ENCODE data around the gene FAM83G.
"Not testable (repeated sequence)": the region's sequence is repeated elsewhere in the genome, so short reads cannot be mapped to it uniquely, and the experiment has no call there.

Gene FAM83G

DNA sequence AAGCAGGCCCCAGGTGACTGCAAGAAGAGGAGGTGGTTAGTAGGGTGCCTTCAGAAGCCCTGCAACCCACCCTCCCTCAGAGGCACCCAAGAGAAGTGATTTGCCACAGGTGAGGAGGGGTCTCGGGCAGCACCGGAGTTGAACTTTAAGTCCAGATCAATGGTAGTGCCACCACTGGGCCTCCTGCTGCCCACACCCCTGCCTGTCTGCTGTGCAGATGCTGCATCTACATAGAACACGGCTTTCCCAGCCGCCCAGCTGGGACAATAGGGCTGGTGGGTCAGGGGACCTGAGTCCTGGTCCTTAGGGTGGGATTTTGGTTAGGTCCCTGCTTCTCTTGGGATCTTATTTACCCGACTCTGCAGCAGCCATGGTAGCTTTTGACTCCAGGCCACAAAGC, 17.6 kb upstream of the FAM83G start:
- no peak for DNase-seq

GRCh38 chr17:19021622-19022083, 17.1 kb upstream of the FAM83G start:
- no peak for DNase-seq

- not testable (repeated sequence) for DNase-seq
Measured at GRCh38 chr17:19021011-19021621, 16.6 kb upstream of the FAM83G start.

- no peak for DNase-seq
Measured at GRCh38 chr17:19020016-19020415, 15.5 kb upstream of the FAM83G start.

- no peak for DNase-seq
Measured at GRCh38 chr17:19019041-19019941, 14.7 kb upstream of the FAM83G start.

GRCh38 chr17:19018600-19018950, 14.0 kb upstream of the FAM83G start:
- DNase-seq, result no peak

DNA sequence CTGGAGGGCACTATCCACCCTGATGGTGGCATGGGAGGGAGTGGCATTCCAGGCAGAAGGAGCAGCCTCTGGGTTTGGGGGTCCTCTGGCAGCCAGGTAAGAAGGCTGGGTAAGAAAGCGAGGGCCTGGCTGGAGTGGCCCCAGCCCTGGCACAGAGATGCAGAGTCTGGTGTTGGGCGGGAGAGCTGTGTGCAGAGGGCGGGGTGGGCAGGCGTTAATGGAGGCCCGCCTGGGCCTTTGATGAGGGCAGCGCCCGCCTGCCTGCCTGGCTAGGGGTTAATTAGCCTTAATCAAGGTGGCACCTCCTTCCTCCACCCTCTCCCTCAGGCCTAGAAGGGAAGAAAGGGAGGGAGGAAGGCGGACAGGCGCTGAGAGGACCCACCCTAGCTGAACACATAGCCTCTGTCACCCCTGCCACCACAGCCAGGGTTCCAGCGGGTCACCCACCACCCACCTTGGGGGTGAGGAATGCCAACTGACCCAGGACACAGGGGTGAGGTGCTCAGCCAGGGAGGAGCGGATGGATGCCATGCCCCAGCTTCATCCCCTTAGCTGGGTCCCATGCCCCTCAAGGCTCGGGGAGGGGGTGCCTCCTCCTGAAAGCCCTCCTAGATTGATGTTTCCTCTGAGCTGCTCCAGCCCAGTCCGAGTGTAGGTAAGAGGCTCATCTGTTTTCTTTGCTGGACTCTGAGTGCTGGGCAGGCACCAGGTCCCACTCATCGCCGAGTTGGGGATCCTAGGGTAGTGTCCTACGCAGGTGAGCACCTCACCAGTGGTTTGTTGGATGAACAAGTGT, 13.4 kb upstream of the FAM83G start:
- DNase-seq, result no peak

DNA sequence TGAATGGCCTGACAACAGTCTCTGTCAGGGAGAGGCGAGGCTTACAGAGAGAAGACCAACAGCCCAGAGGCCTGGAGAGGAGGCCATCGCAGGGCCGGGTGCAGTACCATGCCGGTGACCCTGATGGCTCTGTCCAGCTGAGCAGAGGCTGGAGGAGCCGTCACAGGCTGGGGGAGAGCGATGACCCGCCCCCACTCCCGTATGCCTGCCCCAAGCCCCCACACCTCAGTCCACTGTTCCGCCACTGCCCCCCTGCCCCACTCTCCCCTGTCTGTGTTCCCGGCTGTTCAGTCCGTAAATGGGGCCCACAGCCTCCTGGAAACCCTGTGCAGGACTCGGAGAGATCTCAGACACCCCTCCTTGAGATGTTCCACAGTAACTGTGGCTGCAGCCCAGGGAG, 12.8 kb upstream of the FAM83G start:
- no peak for DNase-seq

DNA sequence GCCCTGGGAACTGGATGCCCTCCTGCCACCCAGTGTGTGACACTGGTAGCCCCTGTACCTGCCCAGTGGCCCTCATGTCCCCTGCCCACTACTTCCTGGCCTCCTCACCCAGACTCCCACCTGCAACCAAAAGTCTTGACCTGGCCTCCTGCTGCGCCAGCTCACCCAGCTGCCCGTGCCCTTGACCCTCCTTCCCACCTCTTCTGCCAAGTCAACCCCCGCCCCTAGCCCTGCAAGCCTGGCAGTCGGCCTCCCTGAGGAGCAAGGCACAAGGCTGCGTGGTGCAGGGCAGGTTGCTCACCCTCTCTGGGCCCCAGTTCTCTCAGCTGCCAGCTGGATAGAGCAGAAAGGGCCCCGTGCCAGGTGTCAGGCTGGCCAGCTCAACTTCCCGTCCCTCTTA, 12.3 kb upstream of the FAM83G start:
- no peak for DNase-seq

DNA sequence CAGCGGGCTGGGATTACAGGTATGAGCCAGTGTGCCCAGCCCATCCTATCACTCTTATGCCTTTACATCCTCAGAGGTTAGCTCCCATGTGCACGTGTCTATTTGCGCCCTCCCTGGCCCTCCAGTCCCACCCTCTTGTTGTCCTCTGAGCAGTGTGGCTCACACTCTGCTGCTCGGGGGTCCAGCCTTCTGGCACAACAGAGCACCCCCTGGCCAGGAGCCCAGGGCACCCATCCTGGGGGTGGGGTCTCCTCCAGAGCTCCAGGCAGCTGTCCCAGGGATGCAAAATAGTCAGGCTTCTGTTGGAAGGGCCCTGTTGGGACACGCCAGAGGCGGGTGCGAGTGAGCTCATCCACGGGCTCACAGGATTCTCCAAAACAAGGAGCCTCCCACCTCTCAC, 11.7 kb upstream of the FAM83G start:
- no peak for DNase-seq

- DNase-seq, result no peak
Measured at GRCh38 chr17:19015428-19015827, 10.9 kb upstream of the FAM83G start.

- no peak for DNase-seq
Measured at GRCh38 chr17:19014628-19015215, 10.2 kb upstream of the FAM83G start.

- no peak for DNase-seq
Measured at GRCh38 chr17:19013806-19014627, 9.5 kb upstream of the FAM83G start.

DNA sequence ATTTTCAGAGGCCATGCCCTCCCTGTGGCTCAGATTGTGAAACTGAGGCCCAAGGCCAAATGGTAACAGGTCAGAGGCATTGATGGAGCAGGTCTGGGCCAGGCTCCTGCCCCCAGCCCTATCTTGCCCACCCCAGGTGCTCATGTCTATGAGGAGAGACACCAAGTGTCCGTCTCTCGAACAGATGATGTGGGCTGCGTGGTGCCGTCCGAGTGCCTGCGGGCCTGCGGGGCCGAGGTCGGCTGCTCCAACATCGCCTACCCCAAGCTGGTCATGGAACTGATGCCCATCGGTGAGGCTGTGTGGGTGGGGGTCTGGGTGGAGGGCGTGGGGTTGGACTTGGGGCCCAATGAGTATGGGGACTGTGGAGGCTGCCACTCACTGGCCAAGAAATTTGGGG, 8.7 kb upstream of the FAM83G start:
- no peak for DNase-seq

DNA sequence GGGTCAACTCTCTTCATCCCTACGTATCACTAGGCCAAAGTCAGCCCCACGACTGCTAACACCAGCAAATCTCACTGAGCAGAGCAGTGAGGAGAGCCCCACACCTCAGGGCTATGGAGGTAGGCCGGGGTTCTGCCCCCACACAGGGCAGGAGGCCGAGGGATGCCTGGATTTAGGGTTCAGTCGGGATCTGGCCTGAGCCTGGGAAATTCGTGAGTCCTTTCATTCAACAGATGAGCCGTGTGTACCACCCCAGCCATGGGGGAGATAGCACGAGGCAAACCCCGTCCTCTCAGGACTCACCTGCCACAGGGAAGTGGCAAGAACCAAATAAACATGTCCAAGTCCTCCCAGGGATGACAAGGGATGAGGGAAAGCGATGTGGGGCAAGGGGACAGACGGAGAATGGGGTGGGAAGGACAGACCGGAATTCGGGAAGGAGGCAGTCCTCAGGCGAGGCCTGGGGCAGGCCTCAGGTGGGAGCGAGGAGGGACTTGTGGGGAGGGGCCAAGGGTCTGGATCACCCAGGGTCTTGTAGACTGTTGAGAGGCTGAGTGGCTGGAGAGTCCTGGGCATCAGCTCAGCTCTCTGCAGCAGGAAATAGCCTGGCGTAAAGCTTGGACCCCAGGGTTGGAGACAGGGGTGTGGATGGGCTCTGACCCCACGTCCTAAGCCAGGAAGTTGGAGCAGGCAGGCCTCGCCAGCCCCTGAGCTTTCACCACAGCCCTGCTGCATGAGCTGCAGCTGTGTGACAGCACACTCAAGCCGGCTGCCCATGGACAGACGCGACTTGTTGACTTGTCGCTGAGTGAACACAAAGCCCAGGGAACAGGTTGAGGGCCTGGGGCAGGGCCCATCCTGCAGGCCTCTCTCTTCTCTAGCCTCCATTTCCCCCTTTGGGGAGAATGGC, 7.9 kb upstream of the FAM83G start:
- no peak for DNase-seq

- no peak for DNase-seq
Measured at GRCh38 chr17:19011581-19011980, 7.0 kb upstream of the FAM83G start.

DNA sequence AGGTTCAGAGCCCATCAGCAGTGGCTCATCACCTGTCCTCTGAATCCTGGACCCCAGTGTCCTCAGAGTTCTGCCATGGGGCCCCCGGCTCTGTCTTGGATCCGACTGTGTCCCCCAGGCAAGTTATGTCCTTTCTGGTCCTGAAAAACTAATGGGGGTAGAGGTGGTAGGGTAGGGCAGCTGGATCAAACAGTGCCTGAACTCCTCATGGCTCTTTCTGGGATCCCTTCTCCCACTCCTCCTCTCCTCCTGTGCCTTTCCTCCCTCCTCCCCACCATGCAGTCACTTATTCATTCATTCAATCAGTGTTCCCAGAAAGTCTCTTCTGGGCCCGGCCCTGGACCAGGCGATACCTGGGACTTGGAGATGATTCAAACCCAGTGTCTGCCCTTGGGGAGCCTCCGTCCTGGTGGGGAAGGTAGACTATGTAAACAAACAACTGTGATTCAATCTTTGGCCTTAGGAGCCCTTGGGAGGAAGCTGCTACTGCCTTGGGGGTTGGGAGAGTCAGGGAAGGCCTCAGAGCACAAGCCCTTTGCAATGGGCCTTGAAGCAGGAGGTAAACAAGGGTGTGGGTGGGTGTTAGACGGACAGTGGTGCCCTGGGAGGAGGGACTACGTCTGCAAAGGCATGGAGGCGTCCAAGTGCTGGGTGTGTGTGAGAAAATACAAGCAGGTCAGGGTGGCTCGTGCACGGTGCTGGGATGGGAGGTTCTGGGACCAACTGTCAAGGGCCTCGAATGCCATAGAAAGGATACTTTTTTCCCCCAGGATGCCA, 6.4 kb upstream of the FAM83G start:
- DNase-seq, result no peak

DNA sequence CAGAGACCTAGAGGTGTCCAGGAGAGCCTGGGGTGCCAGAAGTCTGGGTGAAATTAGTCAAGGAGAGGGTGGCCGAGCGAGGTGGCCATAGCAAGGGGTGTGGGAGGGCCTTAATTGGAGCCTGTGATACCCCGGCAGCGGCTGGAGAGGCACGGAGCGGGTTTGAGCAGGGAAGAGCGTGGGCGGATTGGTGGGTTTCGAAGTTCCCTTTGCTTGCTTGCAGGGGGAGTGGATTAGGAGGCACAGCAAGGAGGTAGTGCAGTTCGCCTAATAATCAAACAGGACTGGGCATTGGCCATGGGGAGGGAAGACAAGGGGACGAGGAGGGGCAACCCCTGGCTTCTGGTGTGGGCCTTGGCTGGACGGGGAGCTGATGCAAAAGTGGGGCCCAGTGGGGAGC, 5.4 kb upstream of the FAM83G start:
- no peak for DNase-seq

GRCh38 chr17:19006698-19007097, 2.1 kb upstream of the FAM83G start:
- DNase-seq, result no peak

- no peak for DNase-seq
Measured at GRCh38 chr17:19005789-19006430, 1.3 kb upstream of the FAM83G start.
